NCI-H526 (cell line): ENCODE measurements around the gene STK4.

ENCODE experiments used
- DNase-seq, 2 experiments: peaks; one replicate each; lab custom pipeline; 2025; lab: John Stamatoyannopoulos, UW

The STK4 gene

DNA sequence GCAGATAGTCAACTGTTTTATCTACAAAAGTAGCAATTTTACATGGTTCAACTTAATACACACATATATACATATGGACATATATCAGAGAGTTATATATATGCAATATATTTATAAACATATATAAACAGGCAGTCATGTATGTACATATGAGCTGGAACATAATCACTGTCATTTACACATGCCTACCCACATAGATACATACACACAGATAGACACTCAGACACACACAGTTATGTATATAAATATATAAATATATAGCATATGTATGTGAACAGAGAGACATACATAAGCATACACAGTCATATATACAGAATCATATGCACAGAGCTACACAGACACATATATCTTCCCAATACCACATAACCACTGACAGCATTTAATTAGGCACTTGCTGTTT, 146.4 kb downstream of the STK4 start:
- no peak for DNase-seq

DNA sequence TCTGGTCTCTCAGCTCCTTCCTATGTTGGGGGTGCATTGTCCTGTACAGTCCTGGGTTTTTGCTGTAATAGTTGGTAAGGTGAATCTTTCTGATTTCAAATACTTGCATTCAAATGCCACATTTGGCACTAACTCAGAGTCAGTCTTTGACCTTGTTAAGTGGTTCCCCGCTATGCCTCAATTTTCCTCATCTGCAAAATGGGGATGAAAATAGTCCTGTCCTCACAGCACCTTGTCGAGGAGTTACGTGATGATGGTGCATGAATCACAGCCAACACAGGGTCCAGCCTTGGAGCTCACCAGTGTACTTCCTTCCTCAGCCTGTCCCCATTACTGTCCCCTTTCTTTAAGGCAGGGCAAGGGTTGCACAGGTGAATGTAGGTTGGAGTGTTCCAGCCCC, 147.6 kb downstream of the STK4 start:
- DNase-seq: no peak

GRCh38 chr20:45114465-45115385, 148.4 kb downstream of the STK4 start, which contains the start of gene WFDC5:
TSS of gene WFDC5 (minus strand) at chr20:45115174. CDS start at chr20:45115083, 91 bp downstream.
- DNase-seq: no peak

GRCh38 chr20:45115386-45115774, 149.1 kb downstream of the STK4 start:
- DNase-seq: no peak

GRCh38 chr20:45115829-45116228, 149.5 kb downstream of the STK4 start:
- DNase-seq: no peak

GRCh38 chr20:45117581-45117980, 151.3 kb downstream of the STK4 start:
- peak in 1 of 2 experiments; percentile 14 for DNase-seq

DNA sequence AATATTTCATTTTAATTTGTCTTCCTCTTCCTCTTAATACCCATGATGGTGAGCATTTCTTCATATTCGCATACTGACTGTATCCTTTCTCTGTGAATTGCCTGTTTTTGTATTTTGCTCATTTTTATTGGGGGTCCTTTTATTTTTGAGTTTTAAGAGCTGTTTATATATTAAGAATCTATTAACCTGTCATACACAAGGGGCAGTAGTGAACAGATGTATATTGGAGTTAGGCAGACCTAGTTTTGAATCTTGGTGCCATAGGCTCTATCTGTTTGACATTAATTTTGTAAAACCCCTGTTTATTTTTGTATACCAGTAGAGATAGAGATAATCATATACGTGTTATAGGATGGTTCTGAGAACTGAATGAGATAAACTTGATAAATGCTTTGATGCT, 151.7 kb downstream of the STK4 start:
- DNase-seq: no peak

GRCh38 chr20:45119556-45120266, 153.4 kb downstream of the STK4 start:
- no peak for DNase-seq

DNA sequence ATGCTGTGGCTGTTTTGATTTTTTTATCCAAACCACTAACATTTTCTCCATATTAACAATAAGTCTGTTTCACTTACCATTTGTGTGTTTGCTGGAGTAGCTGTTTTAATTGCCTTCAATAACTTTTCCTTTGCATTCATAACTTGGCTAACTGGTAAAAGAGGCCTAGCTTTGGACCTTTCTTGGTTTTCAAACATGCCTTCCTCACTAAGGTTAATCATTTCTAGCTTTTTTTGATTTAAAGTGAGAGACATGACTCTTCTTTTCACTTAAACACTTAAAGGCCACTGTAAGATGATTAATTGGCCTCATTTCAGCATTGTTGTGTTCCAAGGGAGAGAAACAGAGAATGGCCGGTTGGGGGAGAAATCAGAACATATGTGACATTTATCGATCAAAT, 155.1 kb downstream of the STK4 start:
- no peak for DNase-seq

GRCh38 chr20:45124365-45124764, 158.1 kb downstream of the STK4 start, which contains the start of gene WFDC12:
TSS of gene WFDC12 (minus strand) at chr20:45124465. CDS start at chr20:45124447, 18 bp downstream.
- DNase-seq: no peak

- no peak for DNase-seq
These were observed 161.8 kb downstream of the STK4 start for GRCh38 chr20:45128099-45128498.
